OCI-LY7 (cell line): Measurements from ENCODE around the gene DDX55. TPM values are rescaled to one million over a fixed set of nuclear protein-coding genes. Genes with fewer than 3 reads are reported as not detected.

Experiments used
- BruUV-seq: library from RNA; stranded (reverse); fragments of 400-500 nt; replicated peaks from 2 replicates; lab custom pipeline; 2021; lab: Mats Ljungman, UMichigan
- CTCF ChIA-PET: fragments of 300-600 bp; sonication (Branson Sonifier 250); formaldehyde crosslinking; loops from one replicate; lab custom pipeline; 2022; ENCODE audit warnings: antibody characterized with exemption; ENCODE audit not compliant: unreplicated experiment; lab: Charles Lee
- POLR2A ChIA-PET: fragments of 300-600 bp; sonication (Branson Sonifier 250); formaldehyde crosslinking; loops from one replicate; lab custom pipeline; 2022; ENCODE audit warnings: antibody characterized with exemption; lab: Charles Lee
- DNase-seq: peaks from one replicate; pipeline ENCODE4 v3.0.0-alpha.2; 2015; ENCODE audit warnings: low spot score
- H2AFZ ChIP-seq: fragments of 200-600 bp; sonication (generic), shearing (Covaris generic); 2 replicates; pipeline ENCODE4 v1.6.1; 2014; ENCODE audit warnings: mild to moderate bottlenecking, antibody characterized with exemption, low read length, moderate library complexity
- H3K27ac ChIP-seq: fragments of 200-600 bp; sonication (generic); 2 replicates; pipeline ENCODE4 v1.5.1; 2014; ENCODE audit warnings: mixed run types, low read depth, mild to moderate bottlenecking, moderate library complexity, low read length, inconsistent platforms; ENCODE audit not compliant: poor library complexity, severe bottlenecking
- H3K36me3 ChIP-seq: fragments of 200-600 bp; sonication (generic); 2 replicates; pipeline ENCODE4 v1.6.1; 2014; ENCODE audit warnings: mild to moderate bottlenecking, antibody characterized with exemption, low read length, moderate library complexity, mixed read lengths; ENCODE audit not compliant: insufficient read depth
- H3K4me1 ChIP-seq: fragments of 200-600 bp; sonication (generic); 2 replicates; pipeline ENCODE4 v1.5.1; 2014; ENCODE audit warnings: mild to moderate bottlenecking, low read length; ENCODE audit not compliant: insufficient read depth, poor library complexity, severe bottlenecking
- H3K4me2 ChIP-seq: fragments of 200-600 bp; sonication (generic); 2 replicates; pipeline ENCODE4 v1.6.1; 2014; ENCODE audit warnings: mild to moderate bottlenecking, low read length
- H3K4me3 ChIP-seq: fragments of 200-600 bp; sonication (generic); 2 replicates; pipeline ENCODE4 v1.5.1; 2014; ENCODE audit warnings: mild to moderate bottlenecking, low read depth, low read length; ENCODE audit not compliant: poor library complexity, severe bottlenecking
- H3K79me2 ChIP-seq: fragments of 200-600 bp; sonication (generic); 2 replicates; pipeline ENCODE4 v1.6.1; 2016; ENCODE audit warnings: low read depth, mild to moderate bottlenecking, low read length, moderate library complexity, mixed read lengths; ENCODE audit not compliant: insufficient read depth
- H3K9me2 ChIP-seq: fragments of 200-600 bp; sonication (generic); 2 replicates; pipeline ENCODE4 v1.6.1; 2016; ENCODE audit warnings: mild to moderate bottlenecking, low read length, mixed read lengths; ENCODE audit not compliant: insufficient read depth
- H3K9me3 ChIP-seq: fragments of 200-600 bp; sonication (generic); 2 replicates; pipeline ENCODE4 v1.6.1; 2014; ENCODE audit warnings: mild to moderate bottlenecking, mixed run types, low read length, mixed read lengths
- H4K20me1 ChIP-seq: fragments of 200-600 bp; sonication (generic); 2 replicates; pipeline ENCODE4 v1.6.1; 2014; ENCODE audit warnings: mild to moderate bottlenecking, antibody characterized with exemption, low read length, moderate library complexity, mixed read lengths; ENCODE audit not compliant: insufficient read depth
- CTCF ChIP-seq: fragments of 200-600 bp; sonication (generic); conservative IDR thresholded peaks from 2 replicates; pipeline ENCODE4 v1.5.1; 2014; ENCODE audit warnings: mild to moderate bottlenecking, antibody characterized with exemption, low read length, moderate library complexity, mixed read lengths
- EZH2phosphoT487 ChIP-seq: fragments of 200-600 bp; sonication (generic); IDR thresholded peaks from 2 replicates; pipeline ENCODE4 v1.6.1; 2018; ENCODE audit warnings: low read depth, borderline replicate concordance, mild to moderate bottlenecking, mixed run types, antibody characterized with exemption, low read length, moderate library complexity, mixed read lengths
- intact Hi-C: fragments of 100-400 bp; cut with micrococcal nuclease; formaldehyde crosslinking; loops from one replicate; pipeline ENCODE4 v1.10.0; 2022; ENCODE audit not compliant: unreplicated experiment
- total RNA-seq, 2 experiments: library from RNA; depleted of rRNA in 1 of 2; stranded (reverse); fragments of >200 nt in 1 of 2; shearing (Covaris generic) in 1 of 2; gene quantifications; 2 replicates each; pipeline ENCODE4 v1.2.3, GENCODE V29; 2014 to 2022

DDX55 gene
- total RNA-seq, 2 experiments from 2014 or later: 48.7 to 56.6 TPM

DNA sequence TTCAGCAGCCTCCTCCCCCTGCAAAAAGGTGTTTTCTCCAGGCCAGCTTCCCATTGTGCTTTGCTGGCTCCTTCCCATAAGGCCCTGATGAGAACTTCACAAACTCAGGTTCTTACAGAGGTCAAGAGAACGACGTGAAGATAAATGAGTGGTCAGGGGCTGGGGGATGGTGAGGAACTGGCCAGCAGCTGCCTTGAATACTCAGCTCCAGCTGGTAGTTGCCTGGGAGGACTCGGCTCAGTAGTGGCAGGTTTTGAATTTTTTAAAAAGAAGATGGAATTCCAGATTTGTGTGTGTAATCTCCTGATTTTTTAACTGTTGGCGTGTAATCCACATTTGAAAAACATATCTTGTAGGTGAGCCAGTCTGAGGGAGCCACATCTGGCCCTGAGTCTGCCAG lies 5.9 kb downstream of the DDX55 start:
- TF ChIP-seq CTCF (no peak), EZH2phosphoT487 (no peak)
- Histone ChIP-seq H3K4me3 (no peak overlapping the region), H3K4me1 (peaks cover 19% of the 10 kb centered on the region), H4K20me1 (0 out of 2 replicates have a peak, but pooled peaks cover 5% of the 10 kb centered on the region), H2AFZ (no peak overlapping the region), H3K79me2 (peaks cover 41% of the 10 kb centered on the region), H3K9me3 (no peaks in the 10 kb centered on the region), H3K4me2 (no peak overlapping the region), H3K9me2 (no peaks in the 10 kb centered on the region), H3K27ac (no peak overlapping the region), H3K36me3 (peaks cover 90% of the 10 kb centered on the region)
- BruUV-seq: no TSS peak
- intact Hi-C loops: no loop called here
- DNase-seq: no peak
- ChIA-PET POLR2A (interaction anchor here (0.6 kb wide), 1 partner anchor 314 kb away, joined by 4 read pairs; no protein-coding TSS in a partner anchor), CTCF (no interaction called here)

DNA sequence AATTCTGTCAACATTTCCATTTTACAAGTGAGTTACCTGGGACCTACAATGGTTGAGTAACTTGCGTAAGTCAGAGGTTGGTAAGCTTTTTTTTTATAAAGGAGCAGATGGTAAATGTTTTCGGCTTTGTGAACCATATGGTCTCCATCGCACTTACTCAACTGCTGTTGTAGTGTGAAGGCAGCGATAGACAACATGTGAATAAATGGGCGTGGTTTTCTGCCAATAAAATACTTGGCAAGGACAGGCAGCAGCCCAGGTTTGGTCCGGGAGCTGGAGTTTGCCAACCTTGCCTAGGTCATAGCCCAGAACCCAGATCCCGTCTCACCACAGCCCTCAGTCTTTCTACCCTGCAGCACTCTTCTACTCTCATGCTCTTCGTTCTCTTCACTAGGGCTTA lies 6.3 kb downstream of the DDX55 start:
- no TSS peak for BruUV-seq

More for the DNA sequence above, 6.3 kb downstream of the DDX55 start:
- ChIA-PET POLR2A (no interaction called here), CTCF (no interaction called here)
- 0 out of 2 replicates have a peak, but pooled peaks cover 5% of the 10 kb centered on the region for H4K20me1 ChIP-seq
- intact Hi-C loops: no loop called here
- H3K27ac ChIP-seq: no peak overlapping the region
- no peak overlapping the region for H2AFZ ChIP-seq
- H3K4me1 ChIP-seq: peaks cover 16% of the 10 kb centered on the region
- H3K79me2 ChIP-seq: peaks cover 37% of the 10 kb centered on the region
- H3K9me3 ChIP-seq: no peaks in the 10 kb centered on the region
- no peak overlapping the region for H3K4me2 ChIP-seq
- H3K36me3 ChIP-seq: peaks cover 94% of the 10 kb centered on the region
- no peaks in the 10 kb centered on the region for H3K9me2 ChIP-seq
- no peak overlapping the region for H3K4me3 ChIP-seq
- DNase-seq: no peak
- TF ChIP-seq CTCF (no peak), EZH2phosphoT487 (no peak)
